Measurements from ENCODE around the gene NDN.

DNA sequence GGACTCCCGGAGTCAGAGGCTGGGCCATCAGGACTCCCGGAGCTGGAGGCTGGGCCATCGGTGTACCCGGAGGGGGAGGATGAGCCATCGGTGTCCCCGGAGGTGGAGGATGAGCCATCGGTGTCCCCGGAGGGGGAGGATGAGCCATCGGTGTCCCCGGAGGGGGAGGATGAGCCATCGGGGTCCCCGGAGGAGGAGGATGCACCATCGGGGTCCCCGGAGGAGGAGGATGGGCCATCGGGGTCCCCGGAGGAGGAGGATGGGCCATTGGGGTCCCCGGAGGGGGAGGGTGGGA is 40.2 kb downstream of the NDN start:
- TF ChIP-seq, protein P1, sequence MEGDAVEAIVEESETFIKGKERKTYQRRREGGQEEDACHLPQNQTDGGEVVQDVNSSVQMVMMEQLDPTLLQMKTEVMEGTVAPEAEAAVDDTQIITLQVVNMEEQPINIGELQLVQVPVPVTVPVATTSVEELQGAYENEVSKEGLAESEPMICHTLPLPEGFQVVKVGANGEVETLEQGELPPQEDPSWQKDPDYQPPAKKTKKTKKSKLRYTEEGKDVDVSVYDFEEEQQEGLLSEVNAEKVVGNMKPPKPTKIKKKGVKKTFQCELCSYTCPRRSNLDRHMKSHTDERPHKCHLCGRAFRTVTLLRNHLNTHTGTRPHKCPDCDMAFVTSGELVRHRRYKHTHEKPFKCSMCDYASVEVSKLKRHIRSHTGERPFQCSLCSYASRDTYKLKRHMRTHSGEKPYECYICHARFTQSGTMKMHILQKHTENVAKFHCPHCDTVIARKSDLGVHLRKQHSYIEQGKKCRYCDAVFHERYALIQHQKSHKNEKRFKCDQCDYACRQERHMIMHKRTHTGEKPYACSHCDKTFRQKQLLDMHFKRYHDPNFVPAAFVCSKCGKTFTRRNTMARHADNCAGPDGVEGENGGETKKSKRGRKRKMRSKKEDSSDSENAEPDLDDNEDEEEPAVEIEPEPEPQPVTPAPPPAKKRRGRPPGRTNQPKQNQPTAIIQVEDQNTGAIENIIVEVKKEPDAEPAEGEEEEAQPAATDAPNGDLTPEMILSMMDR (conservative IDR thresholded peaks at IDR 0.05 in 1 of 2, IDR thresholded peaks at IDR 0.05 in 1 of 2; ENCODE audit: extremely low read depth in 1 of 2, insufficient read depth in 1 of 2, low read depth in 1 of 2, low read length in 2 of 2): no peak
- TF ChIP-seq EZH2 (IDR thresholded peaks at IDR 0.05; ENCODE audit: borderline replicate concordance, low read length): no peak

All from mammary epithelial cell (primary cell).